ENCODE data around the gene RECQL5.

The RECQL5 gene

GRCh38 chr17:75688209-75688825, 21.4 kb upstream of the RECQL5 start:
- TF ChIP-seq, protein P1, sequence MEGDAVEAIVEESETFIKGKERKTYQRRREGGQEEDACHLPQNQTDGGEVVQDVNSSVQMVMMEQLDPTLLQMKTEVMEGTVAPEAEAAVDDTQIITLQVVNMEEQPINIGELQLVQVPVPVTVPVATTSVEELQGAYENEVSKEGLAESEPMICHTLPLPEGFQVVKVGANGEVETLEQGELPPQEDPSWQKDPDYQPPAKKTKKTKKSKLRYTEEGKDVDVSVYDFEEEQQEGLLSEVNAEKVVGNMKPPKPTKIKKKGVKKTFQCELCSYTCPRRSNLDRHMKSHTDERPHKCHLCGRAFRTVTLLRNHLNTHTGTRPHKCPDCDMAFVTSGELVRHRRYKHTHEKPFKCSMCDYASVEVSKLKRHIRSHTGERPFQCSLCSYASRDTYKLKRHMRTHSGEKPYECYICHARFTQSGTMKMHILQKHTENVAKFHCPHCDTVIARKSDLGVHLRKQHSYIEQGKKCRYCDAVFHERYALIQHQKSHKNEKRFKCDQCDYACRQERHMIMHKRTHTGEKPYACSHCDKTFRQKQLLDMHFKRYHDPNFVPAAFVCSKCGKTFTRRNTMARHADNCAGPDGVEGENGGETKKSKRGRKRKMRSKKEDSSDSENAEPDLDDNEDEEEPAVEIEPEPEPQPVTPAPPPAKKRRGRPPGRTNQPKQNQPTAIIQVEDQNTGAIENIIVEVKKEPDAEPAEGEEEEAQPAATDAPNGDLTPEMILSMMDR (IDR thresholded peaks at IDR 0.05; ENCODE audit: borderline replicate concordance, control extremely low read depth, extremely low read depth, insufficient read depth, missing control alignments), result no peak
- DNase-seq (ENCODE audit: low spot score), result no peak
- in situ Hi-C loops (cut with MboI; ENCODE audit: low sequenced_read_pairs, unreplicated experiment), result no loop called here

- TF ChIP-seq, protein P1 (IDR thresholded peaks at IDR 0.05; ENCODE audit: borderline replicate concordance, control extremely low read depth, extremely low read depth, insufficient read depth, missing control alignments), result no peak
- no peak for DNase-seq (ENCODE audit: low spot score)
- in situ Hi-C loops (cut with MboI; ENCODE audit: low sequenced_read_pairs, unreplicated experiment), result no loop called here
Observed at GRCh38 chr17:75685499-75685898, 18.5 kb upstream of the RECQL5 start.

DNA sequence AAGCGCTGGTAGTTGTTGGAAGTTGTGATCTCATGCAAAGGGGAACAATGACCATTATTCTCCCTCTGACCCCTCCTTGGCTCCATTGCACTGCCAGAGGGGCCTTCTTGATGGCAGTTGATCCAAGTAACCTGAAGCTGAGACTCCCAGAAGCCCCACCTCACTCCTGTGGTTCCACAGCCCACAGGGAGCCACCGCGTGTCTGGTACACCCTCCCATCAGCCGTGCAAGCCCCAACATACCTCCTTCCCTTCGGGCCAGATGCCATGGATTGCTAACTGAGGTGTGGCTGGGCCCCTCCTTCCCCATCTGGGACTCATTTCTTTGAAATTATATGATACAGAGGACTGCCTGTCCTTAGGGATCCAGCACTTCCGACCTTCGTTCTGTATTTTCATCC, 18.0 kb upstream of the RECQL5 start:
- TF ChIP-seq, protein P1 (IDR thresholded peaks at IDR 0.05; ENCODE audit: borderline replicate concordance, control extremely low read depth, extremely low read depth, insufficient read depth, missing control alignments), result no peak
- in situ Hi-C loops (cut with MboI; ENCODE audit: low sequenced_read_pairs, unreplicated experiment), result no loop called here
- no peak for DNase-seq (ENCODE audit: low spot score)

DNA sequence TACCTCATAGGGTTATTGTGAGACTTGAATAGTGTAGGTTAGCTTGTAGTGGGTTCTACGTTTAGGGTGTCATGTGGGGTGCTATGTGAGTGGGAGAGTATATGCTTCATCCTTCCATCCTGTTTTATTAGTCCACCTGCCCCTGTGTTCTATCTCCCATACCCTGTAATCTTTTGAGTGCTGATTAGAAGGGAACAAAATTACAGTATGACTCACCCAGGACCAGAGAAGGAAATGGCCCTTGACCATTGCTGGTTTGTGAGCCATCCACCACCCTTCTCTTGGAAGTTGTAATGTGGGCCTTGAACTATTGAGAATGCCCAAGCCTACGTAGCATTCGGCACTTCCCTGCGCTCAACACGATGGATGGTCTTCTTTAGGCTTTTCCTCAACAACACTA, 17.3 kb upstream of the RECQL5 start:
- TF ChIP-seq, protein P1 (IDR thresholded peaks at IDR 0.05; ENCODE audit: borderline replicate concordance, control extremely low read depth, extremely low read depth, insufficient read depth, missing control alignments), result no peak
- DNase-seq (ENCODE audit: low spot score), result no peak
- in situ Hi-C loops (cut with MboI; ENCODE audit: low sequenced_read_pairs, unreplicated experiment), result no loop called here

DNA sequence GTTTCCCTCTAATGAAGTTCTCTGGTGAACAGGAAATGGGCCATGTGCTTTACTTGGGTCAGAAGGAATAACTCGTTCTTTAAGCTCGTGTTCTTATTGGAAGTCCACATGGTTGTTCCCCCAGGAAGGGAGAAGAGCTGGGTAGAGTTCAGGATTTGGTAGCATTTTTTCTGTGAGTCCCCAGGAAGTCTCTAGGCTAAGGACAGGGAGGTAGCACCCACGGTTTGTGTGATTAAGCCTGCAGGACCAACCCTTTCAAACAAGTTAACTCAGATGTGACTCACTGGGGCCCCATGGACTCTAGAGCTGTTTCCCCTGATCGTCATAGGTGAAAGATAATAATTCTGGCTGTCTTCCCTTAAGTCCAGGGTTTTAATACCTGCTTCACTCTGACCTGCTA, 16.6 kb upstream of the RECQL5 start:
- TF ChIP-seq, protein P1 (IDR thresholded peaks at IDR 0.05; ENCODE audit: borderline replicate concordance, control extremely low read depth, extremely low read depth, insufficient read depth, missing control alignments), result no peak
- no peak for DNase-seq (ENCODE audit: low spot score)
- in situ Hi-C loops (cut with MboI; ENCODE audit: low sequenced_read_pairs, unreplicated experiment), result no loop called here

GRCh38 chr17:75681289-75681688, 14.3 kb upstream of the RECQL5 start:
- in situ Hi-C loops (cut with MboI; ENCODE audit: low sequenced_read_pairs, unreplicated experiment), result no loop called here
- TF ChIP-seq, protein P1 (IDR thresholded peaks at IDR 0.05; ENCODE audit: borderline replicate concordance, control extremely low read depth, extremely low read depth, insufficient read depth, missing control alignments), result no peak
- DNase-seq (ENCODE audit: low spot score), result no peak

Measured in GM13976 (cell line).